Mesothelial cell of epicardium (in vitro differentiated cells): ENCODE measurements around the gene ADAMTS6. TPM values are rescaled to one million over a fixed set of nuclear protein-coding genes. Genes with fewer than 3 reads are reported as not detected.

Experiments used
- DNase-seq, 2 experiments: peaks; one replicate each; pipeline ENCODE4 v3.0.0; 2021; ENCODE audit warnings: low spot score in 2 of 2; ENCODE audit not compliant: unreplicated experiment in 2 of 2
- H3K27ac Mint-ChIP-seq: 2 replicates; pipeline ENCODE4 v1.8.0; 2021; ENCODE audit warnings: mixed read lengths
- H3K27me3 Mint-ChIP-seq: 2 replicates; pipeline ENCODE4 v1.8.0; 2021; ENCODE audit warnings: low read depth, mixed read lengths
- H3K36me3 Mint-ChIP-seq: 2 replicates; pipeline ENCODE4 v1.8.0; 2021; ENCODE audit warnings: mixed read lengths
- H3K4me1 Mint-ChIP-seq: 2 replicates; pipeline ENCODE4 v1.8.0; 2021; ENCODE audit warnings: mixed read lengths
- H3K4me3 Mint-ChIP-seq: 2 replicates; pipeline ENCODE4 v1.8.0; 2021; ENCODE audit warnings: mild to moderate bottlenecking, moderate library complexity, mixed read lengths
- H3K9me3 Mint-ChIP-seq: 2 replicates; pipeline ENCODE4 v1.8.0; 2021; ENCODE audit warnings: mixed read lengths
- total RNA-seq: library from RNA; stranded (reverse); gene quantifications from 3 replicates; pipeline ENCODE4 v1.2.1, GENCODE V29; 2021
- TF ChIP-seq, protein P1 (sequence below): fragments of 200-600 bp; sonication (generic); IDR thresholded peaks from one replicate; pipeline ENCODE4 v1.5.0; 2021; ENCODE audit warnings: antibody characterized with exemption; ENCODE audit not compliant: unreplicated experiment

The ADAMTS6 gene
- total RNA-seq, 1 donor from 2014 or later: 20.6 TPM

GRCh38 chr5:65151614-65152013 is 330.1 kb downstream of the ADAMTS6 start:
- H3K4me3 Mint-ChIP-seq: no peak overlapping the region
- DNase-seq: no peak
- no peaks in the 10 kb centered on the region for H3K9me3 Mint-ChIP-seq
- TF ChIP-seq, protein P1, sequence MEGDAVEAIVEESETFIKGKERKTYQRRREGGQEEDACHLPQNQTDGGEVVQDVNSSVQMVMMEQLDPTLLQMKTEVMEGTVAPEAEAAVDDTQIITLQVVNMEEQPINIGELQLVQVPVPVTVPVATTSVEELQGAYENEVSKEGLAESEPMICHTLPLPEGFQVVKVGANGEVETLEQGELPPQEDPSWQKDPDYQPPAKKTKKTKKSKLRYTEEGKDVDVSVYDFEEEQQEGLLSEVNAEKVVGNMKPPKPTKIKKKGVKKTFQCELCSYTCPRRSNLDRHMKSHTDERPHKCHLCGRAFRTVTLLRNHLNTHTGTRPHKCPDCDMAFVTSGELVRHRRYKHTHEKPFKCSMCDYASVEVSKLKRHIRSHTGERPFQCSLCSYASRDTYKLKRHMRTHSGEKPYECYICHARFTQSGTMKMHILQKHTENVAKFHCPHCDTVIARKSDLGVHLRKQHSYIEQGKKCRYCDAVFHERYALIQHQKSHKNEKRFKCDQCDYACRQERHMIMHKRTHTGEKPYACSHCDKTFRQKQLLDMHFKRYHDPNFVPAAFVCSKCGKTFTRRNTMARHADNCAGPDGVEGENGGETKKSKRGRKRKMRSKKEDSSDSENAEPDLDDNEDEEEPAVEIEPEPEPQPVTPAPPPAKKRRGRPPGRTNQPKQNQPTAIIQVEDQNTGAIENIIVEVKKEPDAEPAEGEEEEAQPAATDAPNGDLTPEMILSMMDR: no peak
- H3K4me1 Mint-ChIP-seq: no peaks in the 10 kb centered on the region
- H3K27me3 Mint-ChIP-seq: no peaks in the 10 kb centered on the region
- peaks cover 1% of the 10 kb centered on the region for H3K36me3 Mint-ChIP-seq
- no peak overlapping the region for H3K27ac Mint-ChIP-seq

DNA sequence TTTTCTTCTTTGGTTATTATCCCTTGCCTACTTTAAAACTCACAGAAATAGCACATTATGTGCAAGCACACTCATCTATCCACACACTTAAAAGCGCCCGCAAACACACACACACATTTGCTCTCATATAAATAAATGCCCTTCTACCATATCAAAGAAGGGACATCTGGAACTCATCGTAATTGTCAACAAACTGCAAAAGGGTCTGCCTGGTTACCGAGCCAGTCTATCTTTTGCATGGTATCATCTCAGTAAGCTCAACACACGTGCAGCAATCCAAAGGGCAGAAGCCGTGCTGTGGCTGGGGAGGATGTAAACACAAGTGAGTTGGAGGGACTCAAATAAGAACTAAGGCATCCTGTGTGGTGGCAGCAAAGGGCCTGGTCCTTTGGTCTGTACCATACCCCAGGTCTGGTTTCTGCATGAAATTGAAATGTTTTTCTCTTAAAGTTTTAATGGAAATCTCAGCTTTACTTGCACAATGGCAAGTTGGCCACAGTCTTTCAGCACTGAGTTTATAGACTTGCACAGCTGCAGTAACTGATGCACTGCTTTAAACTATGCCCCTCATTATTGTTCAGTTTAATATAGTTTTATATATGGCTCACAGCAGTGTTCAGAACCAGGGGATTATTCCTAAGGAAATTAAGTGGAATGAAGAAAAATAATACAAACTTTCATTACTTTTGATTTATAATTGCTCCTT is 331.0 kb downstream of the ADAMTS6 start:
- Mint-ChIP-seq H3K27me3 (no peaks in the 10 kb centered on the region), H3K4me1 (no peaks in the 10 kb centered on the region), H3K9me3 (no peaks in the 10 kb centered on the region), H3K4me3 (no peak overlapping the region), H3K27ac (no peak overlapping the region), H3K36me3 (peaks cover 1% of the 10 kb centered on the region)
- no peak for DNase-seq
- TF ChIP-seq, protein P1: no peak

- peaks cover 1% of the 10 kb centered on the region for H3K36me3 Mint-ChIP-seq
- H3K4me3 Mint-ChIP-seq: no peak overlapping the region
Measured at GRCh38 chr5:65149827-65150226, 331.9 kb downstream of the ADAMTS6 start.

GRCh38 chr5:65144136-65144871 is 337.4 kb downstream of the ADAMTS6 start:
- no peaks in the 10 kb centered on the region for H3K27me3 Mint-ChIP-seq
- TF ChIP-seq, protein P1: no peak
- no peak for DNase-seq
- H3K36me3 Mint-ChIP-seq: peaks cover 1% of the 10 kb centered on the region
- H3K4me1 Mint-ChIP-seq: peaks cover 5% of the 10 kb centered on the region
- H3K9me3 Mint-ChIP-seq: peaks cover 4% of the 10 kb centered on the region
- no peak overlapping the region for H3K4me3 Mint-ChIP-seq
- H3K27ac Mint-ChIP-seq: no peak overlapping the region

More at GRCh38 chr5:65149827-65150226, 331.9 kb downstream of the ADAMTS6 start:
- TF ChIP-seq, protein P1: no peak
- H3K9me3 Mint-ChIP-seq: no peaks in the 10 kb centered on the region
- H3K27me3 Mint-ChIP-seq: no peaks in the 10 kb centered on the region
- no peaks in the 10 kb centered on the region for H3K4me1 Mint-ChIP-seq
- H3K27ac Mint-ChIP-seq: no peak overlapping the region
- no peak for DNase-seq

GRCh38 chr5:65142511-65143011 is 339.2 kb downstream of the ADAMTS6 start:
- TF ChIP-seq, protein P1: no peak
- H3K36me3 Mint-ChIP-seq: no peaks in the 10 kb centered on the region
- no peak overlapping the region for H3K27ac Mint-ChIP-seq
- no peaks in the 10 kb centered on the region for H3K27me3 Mint-ChIP-seq
- H3K9me3 Mint-ChIP-seq: peaks cover 4% of the 10 kb centered on the region
- peaks cover 5% of the 10 kb centered on the region for H3K4me1 Mint-ChIP-seq
- no peak for DNase-seq
- no peak overlapping the region for H3K4me3 Mint-ChIP-seq
